ENCODE measurements around the gene PLCL2. TPM values are rescaled to one million over a fixed set of nuclear protein-coding genes. Genes with fewer than 3 reads are reported as not detected.
"Not testable (repeated sequence)": the region's sequence is repeated elsewhere in the genome, so short reads cannot be mapped to it uniquely, and the experiment has no call there.

PLCL2 gene
- total RNA-seq, 1 experiment from 2014 or later: 1.6 TPM

- H3K27ac ChIP-seq: no peak overlapping the region
- H3K4me1 ChIP-seq: no peaks in the 10 kb centered on the region
- H3K27me3 ChIP-seq: no peaks in the 10 kb centered on the region
- no peaks in the 10 kb centered on the region for H3K9me3 ChIP-seq (replicated peaks)
- H3K4me3 ChIP-seq: no peak overlapping the region
- H3K36me3 ChIP-seq: no peaks in the 10 kb centered on the region
- DNase-seq: no peak
Observed at GRCh38 chr3:16937326-16937845, 52.6 kb downstream of the PLCL2 start.

GRCh38 chr3:16940769-16941700 is 56.3 kb downstream of the PLCL2 start:
- no peak overlapping the region for H3K27ac ChIP-seq
- DNase-seq: no peak

GRCh38 chr3:16942955-16943354 is 58.2 kb downstream of the PLCL2 start:
- H3K4me3 ChIP-seq: no peak overlapping the region
- H3K27ac ChIP-seq: no peak overlapping the region
- H3K36me3 ChIP-seq: no peaks in the 10 kb centered on the region
- no peak for DNase-seq
- no peaks in the 10 kb centered on the region for H3K4me1 ChIP-seq
- H3K27me3 ChIP-seq: no peaks in the 10 kb centered on the region
- H3K9me3 ChIP-seq (replicated peaks): no peaks in the 10 kb centered on the region

More at GRCh38 chr3:16940769-16941700, 56.3 kb downstream of the PLCL2 start:
- no peak overlapping the region for H3K4me3 ChIP-seq
- H3K4me1 ChIP-seq: no peaks in the 10 kb centered on the region
- no peaks in the 10 kb centered on the region for H3K36me3 ChIP-seq
- no peaks in the 10 kb centered on the region for H3K9me3 ChIP-seq (replicated peaks)
- no peaks in the 10 kb centered on the region for H3K27me3 ChIP-seq

- DNase-seq: no peak
Observed at GRCh38 chr3:16943857-16944256, 59.1 kb downstream of the PLCL2 start.

GRCh38 chr3:16944356-16944755 is 59.6 kb downstream of the PLCL2 start:
- no peak for DNase-seq
- Histone ChIP-seq H3K27me3 (no peaks in the 10 kb centered on the region), H3K27ac (no peak overlapping the region), H3K36me3 (no peaks in the 10 kb centered on the region), H3K4me1 (no peaks in the 10 kb centered on the region), H3K4me3 (no peak overlapping the region), H3K9me3 (replicated peaks) (no peaks in the 10 kb centered on the region)

More at GRCh38 chr3:16943857-16944256, 59.1 kb downstream of the PLCL2 start:
- Histone ChIP-seq H3K4me3 (no peak overlapping the region), H3K27ac (no peak overlapping the region), H3K4me1 (no peaks in the 10 kb centered on the region), H3K27me3 (no peaks in the 10 kb centered on the region), H3K36me3 (no peaks in the 10 kb centered on the region), H3K9me3 (replicated peaks) (no peaks in the 10 kb centered on the region)

GRCh38 chr3:16945330-16945729 is 60.6 kb downstream of the PLCL2 start:
- Histone ChIP-seq H3K4me3 (no peak overlapping the region), H3K27me3 (no peaks in the 10 kb centered on the region), H3K27ac (no peak overlapping the region), H3K4me1 (no peaks in the 10 kb centered on the region), H3K36me3 (no peaks in the 10 kb centered on the region), H3K9me3 (replicated peaks) (no peaks in the 10 kb centered on the region)
- peak in 1 of 2 experiments; percentile 3 for DNase-seq

- no peak for DNase-seq
- H3K4me1 ChIP-seq: no peaks in the 10 kb centered on the region
- no peaks in the 10 kb centered on the region for H3K9me3 ChIP-seq (replicated peaks)
- H3K36me3 ChIP-seq: no peaks in the 10 kb centered on the region
- H3K27ac ChIP-seq: no peak overlapping the region
- no peaks in the 10 kb centered on the region for H3K27me3 ChIP-seq
- no peak overlapping the region for H3K4me3 ChIP-seq
Observed at GRCh38 chr3:16950282-16950681, 65.5 kb downstream of the PLCL2 start.

GRCh38 chr3:16950845-16951244 is 66.1 kb downstream of the PLCL2 start:
- Histone ChIP-seq H3K27me3 (no peaks in the 10 kb centered on the region), H3K36me3 (no peaks in the 10 kb centered on the region), H3K27ac (no peak overlapping the region), H3K4me1 (no peaks in the 10 kb centered on the region), H3K4me3 (no peak overlapping the region), H3K9me3 (replicated peaks) (no peaks in the 10 kb centered on the region)
- DNase-seq: no peak

- H3K27me3 ChIP-seq; H3K36me3 ChIP-seq; H3K9me3 ChIP-seq (replicated peaks); DNase-seq; H3K4me1 ChIP-seq; H3K27ac ChIP-seq; H3K4me3 ChIP-seq: not testable (repeated sequence)
Observed at GRCh38 chr3:16957852-16958251, 73.1 kb downstream of the PLCL2 start.

GRCh38 chr3:16960125-16960524 is 75.4 kb downstream of the PLCL2 start:
- DNase-seq: no peak
- Histone ChIP-seq H3K4me1 (no peaks in the 10 kb centered on the region), H3K27me3 (no peaks in the 10 kb centered on the region), H3K27ac (no peak overlapping the region), H3K9me3 (replicated peaks) (no peaks in the 10 kb centered on the region), H3K4me3 (no peak overlapping the region), H3K36me3 (no peaks in the 10 kb centered on the region)

GRCh38 chr3:16961621-16962205 is 77.0 kb downstream of the PLCL2 start:
- Histone ChIP-seq H3K36me3 (no peaks in the 10 kb centered on the region), H3K9me3 (replicated peaks) (no peaks in the 10 kb centered on the region), H3K27me3 (no peaks in the 10 kb centered on the region), H3K27ac (no peak overlapping the region), H3K4me1 (no peaks in the 10 kb centered on the region), H3K4me3 (no peak overlapping the region)
- DNase-seq: no peak

- H3K4me3 ChIP-seq: no peak overlapping the region
- no peaks in the 10 kb centered on the region for H3K36me3 ChIP-seq
- H3K27ac ChIP-seq: no peak overlapping the region
- no peaks in the 10 kb centered on the region for H3K9me3 ChIP-seq (replicated peaks)
- H3K4me1 ChIP-seq: no peaks in the 10 kb centered on the region
- DNase-seq: no peak
- H3K27me3 ChIP-seq: no peaks in the 10 kb centered on the region
Observed at GRCh38 chr3:16975083-16975482, 90.3 kb downstream of the PLCL2 start.

- Histone ChIP-seq H3K9me3 (replicated peaks) (no peaks in the 10 kb centered on the region), H3K4me1 (no peaks in the 10 kb centered on the region), H3K4me3 (no peak overlapping the region), H3K36me3 (no peaks in the 10 kb centered on the region), H3K27me3 (no peaks in the 10 kb centered on the region), H3K27ac (no peak overlapping the region)
- DNase-seq: no peak
Observed at GRCh38 chr3:16978234-16978920, 93.6 kb downstream of the PLCL2 start.

GRCh38 chr3:16978921-16979271 is 94.1 kb downstream of the PLCL2 start:
- H3K27ac ChIP-seq: no peak overlapping the region
- no peaks in the 10 kb centered on the region for H3K27me3 ChIP-seq
- DNase-seq: no peak
- H3K36me3 ChIP-seq: no peaks in the 10 kb centered on the region
- no peaks in the 10 kb centered on the region for H3K4me1 ChIP-seq
- H3K4me3 ChIP-seq: no peak overlapping the region
- H3K9me3 ChIP-seq (replicated peaks): no peaks in the 10 kb centered on the region

Data from SJCRH30 (cell line).